RKO (cell line): ENCODE results near the gene TMCC2.
"Not testable (repeated sequence)": the region's sequence is repeated elsewhere in the genome, so short reads cannot be mapped to it uniquely, and the experiment has no call there.

ENCODE experiments used
- DNase-seq: peaks from one replicate; pipeline ENCODE4 v3.0.0-alpha.2; 2016; ENCODE audit warnings: low spot score

Gene TMCC2

DNA sequence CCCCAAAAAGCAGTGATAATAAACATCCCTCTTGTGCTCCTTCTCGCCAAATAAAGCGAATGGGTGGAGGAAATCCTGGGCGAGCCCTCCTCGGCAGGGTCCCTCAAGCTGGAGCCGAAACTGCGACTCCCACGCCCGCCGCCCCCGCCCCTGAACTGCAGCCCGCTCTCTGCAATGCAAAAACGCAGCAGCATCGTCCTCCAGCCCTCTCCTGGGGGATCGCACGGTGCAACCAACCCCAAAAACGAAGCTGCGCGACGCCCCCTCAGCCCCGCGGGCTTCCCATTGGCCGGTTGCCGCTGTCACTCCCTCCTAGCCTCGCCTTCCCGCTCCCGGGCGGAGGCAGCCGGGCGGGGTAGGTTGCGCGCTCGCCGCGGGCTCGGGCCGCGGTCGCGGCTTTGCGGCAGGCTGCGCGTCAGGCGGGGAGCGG lies at the start of gene TMCC2:
Gene TMCC2 (plus strand): TSS at position 363 of the 430 bp plus-strand sequence. CDS start 619 bp downstream, outside the sequence.
- peak; percentile 87 for DNase-seq

GRCh38 chr1:205179842-205180241 lies 47.9 kb upstream of the TMCC2 start:
- DNase-seq: no peak

- not testable (repeated sequence) for DNase-seq
Observed at GRCh38 chr1:205180331-205180730, 47.4 kb upstream of the TMCC2 start.

GRCh38 chr1:205182930-205183329 lies 44.8 kb upstream of the TMCC2 start:
- DNase-seq: no peak

DNA sequence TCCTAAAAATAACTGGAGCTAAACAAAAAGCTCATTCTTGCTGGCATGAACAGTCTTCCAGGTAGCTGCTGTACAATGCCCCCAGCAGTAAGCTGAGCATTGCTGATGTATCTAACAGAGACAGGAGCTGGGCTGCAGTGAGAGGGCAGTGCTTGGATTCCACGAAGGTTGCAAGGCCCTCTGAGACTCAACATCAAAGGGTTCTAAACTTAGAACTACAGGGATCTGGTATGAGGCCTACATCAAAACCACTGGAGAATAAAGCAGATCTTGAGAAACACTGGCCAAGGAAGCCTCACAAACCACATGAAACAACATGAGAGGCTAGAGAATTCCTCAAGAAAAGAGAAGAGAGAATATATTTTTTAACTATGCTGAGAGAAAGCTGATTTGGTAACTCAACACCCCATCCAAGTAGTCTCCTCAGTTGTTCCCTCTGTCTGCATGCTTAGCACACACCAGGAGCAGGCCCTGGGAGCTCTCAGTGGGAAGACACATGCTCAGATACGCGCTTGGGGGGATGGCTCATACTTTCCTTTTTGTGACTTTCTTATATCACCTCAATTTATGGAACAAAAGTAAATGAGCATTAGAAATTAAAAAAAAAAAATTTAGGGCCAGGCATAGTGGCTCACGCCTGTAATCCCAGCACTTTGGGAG lies 43.9 kb upstream of the TMCC2 start:
- no peak for DNase-seq

DNA sequence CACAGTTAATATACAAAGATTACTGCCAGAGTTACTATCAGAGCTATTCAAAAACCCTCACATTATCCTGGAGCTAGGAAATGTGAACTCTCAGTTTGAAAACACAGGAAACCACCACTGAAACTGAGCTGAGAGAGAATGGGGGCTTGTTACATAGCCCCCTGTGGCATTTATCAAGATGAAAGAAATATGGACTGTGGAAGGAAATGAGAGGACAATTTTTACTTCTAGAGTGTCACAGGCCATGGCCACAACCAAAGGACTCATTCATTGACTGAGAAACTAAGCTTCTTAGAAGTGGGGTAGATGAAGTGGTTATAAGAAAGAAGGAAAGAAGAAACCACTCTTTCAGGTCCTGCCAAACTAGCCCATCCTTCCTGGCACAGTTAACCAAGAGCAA lies 41.6 kb upstream of the TMCC2 start:
- no peak for DNase-seq

DNA sequence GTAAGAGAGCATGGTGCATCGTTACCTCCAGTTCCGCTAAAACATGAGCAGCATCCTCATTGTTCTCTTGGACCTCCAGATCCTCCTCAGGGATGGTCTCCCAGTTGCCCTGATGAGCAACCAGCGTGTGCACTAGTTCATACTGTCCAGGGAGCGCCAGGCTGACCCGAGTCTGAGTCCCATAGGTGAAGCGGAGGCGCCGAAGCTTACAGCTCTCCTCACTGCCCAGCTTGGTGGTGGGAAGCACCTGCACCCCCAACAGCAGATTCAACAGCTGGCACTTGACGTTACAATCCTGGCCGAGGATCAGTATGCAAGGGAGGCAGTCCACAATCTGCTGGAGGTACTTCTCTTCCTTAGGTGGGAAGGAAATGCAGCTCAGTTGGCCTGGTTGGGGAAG lies 40.3 kb upstream of the TMCC2 start:
- no peak for DNase-seq

GRCh38 chr1:205188098-205188497 lies 39.6 kb upstream of the TMCC2 start:
- DNase-seq: no peak

- DNase-seq: no peak
Observed at GRCh38 chr1:205188596-205188995, 39.1 kb upstream of the TMCC2 start.

- no peak for DNase-seq
Observed at GRCh38 chr1:205189131-205189530, 38.6 kb upstream of the TMCC2 start.

DNA sequence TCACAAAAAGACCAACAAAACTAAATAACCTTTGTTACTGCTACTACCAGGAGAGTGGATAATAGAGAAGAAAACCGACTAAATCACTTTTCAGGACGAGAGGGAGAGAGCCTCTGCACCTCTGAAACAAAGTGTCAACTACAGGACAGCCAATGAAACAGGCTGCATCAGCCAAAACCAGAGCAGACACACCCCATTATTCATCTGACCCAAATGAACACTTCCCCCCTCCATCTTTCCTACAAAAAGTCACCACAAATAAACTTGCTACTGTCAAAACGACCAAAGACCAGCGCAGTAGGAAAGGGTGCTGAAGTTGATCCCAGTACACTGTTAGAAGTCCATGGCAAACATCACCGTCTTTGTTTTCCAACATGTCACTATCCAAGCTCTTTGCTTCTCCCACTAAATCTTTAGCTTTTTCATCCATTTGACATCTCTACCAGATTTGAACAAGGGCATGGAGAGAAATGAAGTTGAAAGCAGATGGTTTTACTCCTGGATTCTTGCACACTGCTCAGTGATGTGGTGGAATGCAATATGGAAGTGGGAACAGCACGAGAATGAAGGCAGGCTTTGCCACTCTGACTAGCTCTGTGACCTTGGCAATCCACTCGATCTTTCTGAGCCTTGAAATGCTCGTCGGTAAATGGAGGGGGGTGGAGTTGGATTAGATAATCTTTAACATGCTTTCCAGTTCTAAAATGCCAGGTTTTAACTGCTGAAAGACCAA lies 36.7 kb upstream of the TMCC2 start:
- DNase-seq: no peak

DNA sequence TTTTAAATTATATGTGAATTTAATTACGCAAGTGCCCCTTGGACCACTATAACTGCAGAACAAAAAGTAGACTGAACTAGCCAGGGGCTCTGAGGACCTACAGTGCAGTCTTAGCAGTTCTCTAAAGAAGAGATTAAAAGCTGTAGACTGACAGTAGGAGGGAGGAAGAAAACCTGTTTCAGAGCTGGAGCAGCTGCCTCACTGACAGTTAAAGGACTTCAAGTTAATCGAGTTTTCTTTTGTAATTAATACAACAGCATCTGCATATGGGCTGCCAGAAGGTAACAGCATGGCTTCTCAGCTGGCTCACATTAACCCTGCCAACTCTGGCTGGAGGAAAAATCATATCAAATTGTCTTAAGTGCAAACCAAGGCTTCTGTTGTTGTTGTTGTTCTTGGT lies 36.1 kb upstream of the TMCC2 start:
- DNase-seq: no peak

DNA sequence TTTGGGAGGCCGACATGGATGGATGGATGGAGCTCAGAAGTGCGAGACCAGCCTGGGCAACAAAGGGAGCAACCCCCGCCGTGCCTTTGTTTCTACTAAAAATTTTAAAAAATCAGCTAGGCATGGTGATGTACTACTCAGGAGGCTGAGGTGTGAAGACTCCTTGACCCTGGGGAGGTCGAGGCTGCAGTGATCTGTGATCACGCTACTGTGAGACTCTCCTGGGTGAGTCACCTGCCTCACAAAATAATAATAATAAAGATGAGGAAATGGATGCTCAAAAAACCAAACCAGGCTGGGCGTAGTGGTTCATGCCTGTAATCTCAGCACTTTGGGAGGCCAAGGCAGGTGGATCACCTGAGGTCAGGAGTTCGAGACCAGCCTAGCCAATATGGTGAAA lies 35.5 kb upstream of the TMCC2 start:
- DNase-seq: no peak

- peak; percentile 11 for DNase-seq
Observed at GRCh38 chr1:205199090-205199930, 28.4 kb upstream of the TMCC2 start.

GRCh38 chr1:205199931-205200299 lies 27.8 kb upstream of the TMCC2 start:
- DNase-seq: no peak

GRCh38 chr1:205204552-205204951 lies 23.2 kb upstream of the TMCC2 start:
- no peak for DNase-seq

- DNase-seq: no peak
Observed at GRCh38 chr1:205205055-205205454, 22.7 kb upstream of the TMCC2 start.

GRCh38 chr1:205208811-205209210 lies 18.9 kb upstream of the TMCC2 start:
- DNase-seq: no peak

GRCh38 chr1:205210756-205211168 lies 17.0 kb upstream of the TMCC2 start:
- no peak for DNase-seq

DNA sequence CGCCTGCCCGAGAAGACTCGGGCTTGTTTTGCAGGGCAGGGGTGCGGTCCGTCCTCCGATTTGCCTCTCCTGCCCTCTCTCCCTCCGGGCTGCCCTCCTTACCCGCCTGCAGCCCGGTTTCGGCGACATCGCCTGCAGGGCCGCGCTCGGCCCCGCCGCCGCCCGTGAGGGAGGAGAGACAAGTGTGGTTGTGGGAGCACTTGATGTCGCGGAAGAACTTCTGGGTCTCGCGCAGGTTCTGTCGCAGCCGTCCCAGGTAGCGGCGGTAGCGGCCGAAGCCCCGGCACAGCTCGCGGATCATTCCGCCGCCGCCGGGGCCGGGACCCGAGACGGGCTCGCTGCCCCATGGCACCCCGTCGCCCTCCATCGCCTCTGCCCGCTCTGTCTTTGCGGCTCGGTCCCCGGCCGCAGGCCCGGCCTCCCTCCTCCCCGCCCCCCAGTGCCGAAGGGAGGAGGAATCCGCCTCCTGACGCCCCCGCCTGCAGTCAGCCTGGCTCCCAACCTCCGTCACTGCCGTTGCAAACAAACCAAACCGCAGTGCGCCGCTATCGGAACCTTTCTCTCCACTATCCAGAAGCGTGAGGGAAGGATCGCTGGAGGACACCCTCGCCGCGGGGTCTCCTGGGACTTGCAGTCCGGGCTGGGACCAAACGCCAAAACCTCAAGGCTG lies 16.4 kb upstream of the TMCC2 start, which contains the start of gene DSTYK:
Gene DSTYK (minus strand): TSS at position 534 of the 670 bp plus-strand sequence. CDS start 167 bp downstream, at position 367.
- peak; percentile 96 for DNase-seq

- DNase-seq: no peak
Observed at GRCh38 chr1:205211839-205212536, 15.8 kb upstream of the TMCC2 start.
